NCI-H128 (cell line): Measurements from ENCODE around the gene GNMT.
"Not testable (repeated sequence)": the region's sequence is repeated elsewhere in the genome, so short reads cannot be mapped to it uniquely, and the experiment has no call there.

Experiments used
- DNase-seq: peaks from one replicate; lab custom pipeline; 2025; ENCODE audit not compliant: unreplicated experiment; lab: John Stamatoyannopoulos, UW

The GNMT gene

GRCh38 chr6:42973926-42974325 lies 13.4 kb downstream of the GNMT start:
- no peak for DNase-seq

GRCh38 chr6:42974919-42975505 lies 14.5 kb downstream of the GNMT start:
- DNase-seq = no peak

GRCh38 chr6:42978487-42978838 lies 17.9 kb downstream of the GNMT start:
- no peak for DNase-seq

GRCh38 chr6:42978839-42979522 lies 18.4 kb downstream of the GNMT start, which contains the start of gene PEX6:
PEX6 (minus strand) TSS chr6:42979181; CDS start chr6:42979150, 31 bp downstream.
- peak; percentile 61 for DNase-seq

- no peak for DNase-seq
Observed at GRCh38 chr6:42979523-42980177, 19.1 kb downstream of the GNMT start.

- DNase-seq = no peak
Observed at GRCh38 chr6:42981836-42982235, 21.3 kb downstream of the GNMT start.

- peak; percentile 97 for DNase-seq
Observed at GRCh38 chr6:42984001-42984923, 23.7 kb downstream of the GNMT start, which contains the start of gene PPP2R5D. PPP2R5D (plus strand) TSS chr6:42984570; CDS start chr6:42984678, 108 bp downstream.

- DNase-seq = no peak
Observed at GRCh38 chr6:42984924-42985475, 24.4 kb downstream of the GNMT start.

GRCh38 chr6:42987533-42988451 lies 27.2 kb downstream of the GNMT start:
- no peak for DNase-seq

- no peak for DNase-seq
Observed at GRCh38 chr6:42988486-42989020, 28.0 kb downstream of the GNMT start.

- DNase-seq = no peak
Observed at GRCh38 chr6:42989923-42990322, 29.4 kb downstream of the GNMT start.

GRCh38 chr6:42993445-42993844 lies 32.9 kb downstream of the GNMT start:
- DNase-seq = no peak

GRCh38 chr6:42996513-42996912 lies 36.0 kb downstream of the GNMT start:
- no peak for DNase-seq

- not testable (repeated sequence) for DNase-seq
Observed at GRCh38 chr6:42998205-42998604, 37.7 kb downstream of the GNMT start.

GRCh38 chr6:43001843-43002242 lies 41.3 kb downstream of the GNMT start:
- no peak for DNase-seq

GRCh38 chr6:43005844-43006243 lies 45.3 kb downstream of the GNMT start:
- no peak for DNase-seq

- no peak for DNase-seq
Observed at GRCh38 chr6:43006251-43006650, 45.7 kb downstream of the GNMT start.

GRCh38 chr6:43007126-43007525 lies 46.6 kb downstream of the GNMT start:
- DNase-seq = no peak

GRCh38 chr6:43009124-43009523 lies 48.6 kb downstream of the GNMT start:
- DNase-seq = no peak

GRCh38 chr6:43011207-43011606 lies 50.7 kb downstream of the GNMT start:
- no peak for DNase-seq
